Neural progenitor cell (in vitro differentiated cells): ENCODE measurements around the gene VPS8. TPM values are rescaled to one million over a fixed set of nuclear protein-coding genes. Genes with fewer than 3 reads are reported as not detected.

Source experiments
- DNase-seq: peaks from one replicate; pipeline ENCODE4 v3.0.0-alpha.2; 2016; ENCODE audit warnings: low spot score
- H2AFZ ChIP-seq: fragments of 200-600 bp; sonication (generic); replicated peaks from 2 replicates; pipeline ENCODE4 v1.6.1; 2016; ENCODE audit warnings: antibody characterized with exemption
- H3F3A ChIP-seq: fragments of 200-600 bp; sonication (generic); 2 replicates; pipeline ENCODE4 v1.6.1; 2016; ENCODE audit warnings: antibody characterized with exemption, low read depth
- H3K27ac ChIP-seq: fragments of 200-600 bp; sonication (generic); 2 replicates; pipeline ENCODE4 v1.5.1; 2016; ENCODE audit warnings: mild to moderate bottlenecking
- H3K27me3 ChIP-seq: fragments of 200-600 bp; sonication (generic); 2 replicates; pipeline ENCODE4 v1.6.1; 2016; ENCODE audit warnings: mild to moderate bottlenecking, moderate library complexity
- H3K36me3 ChIP-seq: fragments of 200-600 bp; sonication (generic); 2 replicates; pipeline ENCODE4 v1.5.1; 2016
- H3K4me1 ChIP-seq: fragments of 200-600 bp; sonication (generic); 2 replicates; pipeline ENCODE4 v1.6.1; 2016; ENCODE audit warnings: mixed run types
- H3K4me2 ChIP-seq: fragments of 200-600 bp; sonication (generic); 2 replicates; pipeline ENCODE4 v1.6.1; 2016
- H3K4me3 ChIP-seq: fragments of 200-600 bp; sonication (generic); 2 replicates; pipeline ENCODE4 v1.5.1; 2016
- H3K79me2 ChIP-seq: fragments of 200-600 bp; sonication (generic); 2 replicates; pipeline ENCODE4 v1.6.1; 2016; ENCODE audit warnings: low read depth
- H3K9ac ChIP-seq: fragments of 200-600 bp; sonication (generic); 2 replicates; pipeline ENCODE4 v1.6.1; 2016
- H3K9me3 ChIP-seq: fragments of 200-600 bp; sonication (generic); 2 replicates; pipeline ENCODE4 v1.5.1; 2016; ENCODE audit warnings: low read depth
- H4K20me1 ChIP-seq: fragments of 200-600 bp; sonication (generic); 2 replicates; pipeline ENCODE4 v1.6.1; 2016; ENCODE audit warnings: low read depth
- H3K27ac Mint-ChIP-seq: 3 replicates; pipeline ENCODE4 v1.8.0; 2021; ENCODE audit warnings: mixed read lengths
- H3K27me3 Mint-ChIP-seq: 2 replicates; pipeline ENCODE4 v1.8.0; 2022; ENCODE audit warnings: low read depth, mild to moderate bottlenecking, inconsistent platforms, moderate library complexity, mixed read lengths; ENCODE audit not compliant: insufficient read depth
- H3K36me3 Mint-ChIP-seq: 3 replicates; pipeline ENCODE4 v1.8.0; 2021; ENCODE audit warnings: mixed read lengths
- H3K4me1 Mint-ChIP-seq: 3 replicates; pipeline ENCODE4 v1.8.0; 2021; ENCODE audit warnings: mixed read lengths
- H3K4me3 Mint-ChIP-seq: 3 replicates; pipeline ENCODE4 v1.8.0; 2021; ENCODE audit warnings: mild to moderate bottlenecking, moderate library complexity, mixed read lengths
- H3K9me3 Mint-ChIP-seq: 3 replicates; pipeline ENCODE4 v1.8.0; 2020; ENCODE audit warnings: mixed read lengths
- CTCF ChIP-seq: fragments of 200-600 bp; sonication (generic); IDR thresholded peaks from 2 replicates; pipeline ENCODE4 v1.5.1; 2017; ENCODE audit warnings: antibody characterized with exemption, mild to moderate bottlenecking
- EZH2 ChIP-seq: fragments of 200-600 bp; sonication (generic); IDR thresholded peaks from 2 replicates; pipeline ENCODE4 v1.6.1; 2017; ENCODE audit warnings: antibody characterized with exemption, mild to moderate bottlenecking, moderate library complexity
- EZH2phosphoT487 ChIP-seq: fragments of 200-600 bp; sonication (generic); IDR thresholded peaks from 2 replicates; pipeline ENCODE4 v1.6.1; 2017; ENCODE audit warnings: antibody characterized with exemption
- total RNA-seq: library from RNA; depleted of rRNA; stranded (reverse); fragments of >200 nt; gene quantifications from 2 replicates; pipeline ENCODE4 v1.2.3, GENCODE V29; 2015; ENCODE audit warnings: low replicate concordance

Gene VPS8
- total RNA-seq, 1 donor from 2014 or later: 93.1 TPM

DNA sequence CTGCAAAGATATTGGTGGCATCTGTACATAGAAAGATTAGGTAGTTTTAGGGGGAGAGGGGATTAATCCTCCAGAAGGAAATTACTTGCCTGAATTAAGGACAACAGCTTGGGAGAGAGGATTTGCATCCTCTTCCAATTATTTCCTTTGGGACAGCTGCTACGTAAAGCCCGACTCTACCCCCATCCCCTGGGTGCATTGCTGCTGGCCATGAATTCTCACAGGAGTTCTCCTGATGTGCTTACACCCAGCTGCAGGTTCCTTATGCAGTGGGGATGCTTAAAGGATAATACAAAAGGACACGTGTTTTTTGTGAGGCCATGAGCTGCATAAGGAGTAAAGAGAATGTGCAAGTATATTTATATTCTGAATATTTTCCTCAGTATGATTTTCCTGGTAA, 132.3 kb downstream of the VPS8 start:
- Histone ChIP-seq H3K4me3 (no peak overlapping the region), H2AFZ (no peak overlapping the region), H3K4me1 (peaks cover 23% of the 10 kb centered on the region), H3F3A (peaks cover 19% of the 10 kb centered on the region), H3K9me3 (no peaks in the 10 kb centered on the region), H3K36me3 (no peaks in the 10 kb centered on the region), H3K27me3 (no peaks in the 10 kb centered on the region), H3K79me2 (no peaks in the 10 kb centered on the region), H3K27ac (peak overlapping the region; percentile 24), H3K4me2 (peak overlapping the region; percentile 39), H3K9ac (no peak overlapping the region), H4K20me1 (no peaks in the 10 kb centered on the region)
- no peaks in the 10 kb centered on the region for H3K4me1 Mint-ChIP-seq
- no peaks in the 10 kb centered on the region for H3K27me3 Mint-ChIP-seq
- DNase-seq: peak; percentile 69
- peaks cover 4% of the 10 kb centered on the region for H3K36me3 Mint-ChIP-seq
- TF ChIP-seq EZH2 (no peak), CTCF (no peak), EZH2phosphoT487 (no peak)
- no peaks in the 10 kb centered on the region for H3K9me3 Mint-ChIP-seq
- H3K27ac Mint-ChIP-seq: no peak overlapping the region
- no peak overlapping the region for H3K4me3 Mint-ChIP-seq

GRCh38 chr3:184945886-184946625, 134.1 kb downstream of the VPS8 start:
- Histone ChIP-seq H3K27ac (no peak overlapping the region), H3K4me3 (no peak overlapping the region), H2AFZ (no peak overlapping the region), H3K79me2 (no peaks in the 10 kb centered on the region), H3K9me3 (no peaks in the 10 kb centered on the region), H3K36me3 (no peaks in the 10 kb centered on the region), H3F3A (peaks cover 19% of the 10 kb centered on the region), H3K4me1 (peaks cover 23% of the 10 kb centered on the region), H3K27me3 (no peaks in the 10 kb centered on the region), H4K20me1 (no peaks in the 10 kb centered on the region), H3K4me2 (no peak overlapping the region), H3K9ac (no peak overlapping the region)
- Mint-ChIP-seq H3K4me1 (no peaks in the 10 kb centered on the region), H3K4me3 (no peak overlapping the region), H3K9me3 (no peaks in the 10 kb centered on the region), H3K36me3 (peaks cover 2% of the 10 kb centered on the region), H3K27ac (no peak overlapping the region), H3K27me3 (no peaks in the 10 kb centered on the region)
- no peak for DNase-seq
- TF ChIP-seq EZH2phosphoT487 (no peak), EZH2 (no peak), CTCF (no peak)

DNA sequence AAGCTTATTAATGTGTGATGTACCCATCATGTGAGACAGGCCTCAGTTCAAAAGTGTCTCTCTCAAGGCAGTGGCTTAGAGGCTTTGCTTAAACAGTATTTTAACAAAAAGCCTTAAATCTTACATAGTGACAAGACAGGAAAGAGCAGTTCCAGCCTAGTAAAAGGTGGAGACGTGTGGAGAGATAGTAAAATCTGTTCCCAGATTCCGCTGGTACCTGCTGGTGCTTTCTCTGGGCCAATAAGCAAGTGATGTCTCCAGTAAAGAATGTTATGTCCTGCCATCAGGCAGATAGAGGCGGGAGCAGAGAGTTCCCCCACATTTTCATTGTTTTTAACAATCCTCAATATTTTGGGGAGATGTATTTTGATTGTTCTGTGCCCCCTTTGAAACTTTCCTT, 135.0 kb downstream of the VPS8 start:
- Histone ChIP-seq H3K36me3 (no peaks in the 10 kb centered on the region), H3K79me2 (no peaks in the 10 kb centered on the region), H3K9ac (no peak overlapping the region), H4K20me1 (no peaks in the 10 kb centered on the region), H3K27me3 (no peaks in the 10 kb centered on the region), H3K4me1 (peaks cover 23% of the 10 kb centered on the region), H3K9me3 (no peaks in the 10 kb centered on the region), H3K4me3 (no peak overlapping the region), H2AFZ (no peak overlapping the region), H3K4me2 (no peak overlapping the region), H3F3A (peaks cover 19% of the 10 kb centered on the region), H3K27ac (no peak overlapping the region)
- Mint-ChIP-seq H3K4me3 (no peak overlapping the region), H3K36me3 (peaks cover 2% of the 10 kb centered on the region), H3K27me3 (no peaks in the 10 kb centered on the region), H3K9me3 (no peaks in the 10 kb centered on the region), H3K4me1 (no peaks in the 10 kb centered on the region), H3K27ac (no peak overlapping the region)
- no peak for DNase-seq
- TF ChIP-seq CTCF (no peak), EZH2phosphoT487 (no peak), EZH2 (no peak)
